HG03103 (cell line): ENCODE data around the gene BACH1.
"Not testable (repeated sequence)": the region's sequence is repeated elsewhere in the genome, so short reads cannot be mapped to it uniquely, and the experiment has no call there.

ENCODE experiments used
- ATAC-seq: cut with Tn5 transposase; IDR thresholded peaks from one replicate; pipeline ENCODE4 v1.9.1; 2021; ENCODE audit warnings: low read depth; ENCODE audit not compliant: unreplicated experiment

The BACH1 gene

DNA sequence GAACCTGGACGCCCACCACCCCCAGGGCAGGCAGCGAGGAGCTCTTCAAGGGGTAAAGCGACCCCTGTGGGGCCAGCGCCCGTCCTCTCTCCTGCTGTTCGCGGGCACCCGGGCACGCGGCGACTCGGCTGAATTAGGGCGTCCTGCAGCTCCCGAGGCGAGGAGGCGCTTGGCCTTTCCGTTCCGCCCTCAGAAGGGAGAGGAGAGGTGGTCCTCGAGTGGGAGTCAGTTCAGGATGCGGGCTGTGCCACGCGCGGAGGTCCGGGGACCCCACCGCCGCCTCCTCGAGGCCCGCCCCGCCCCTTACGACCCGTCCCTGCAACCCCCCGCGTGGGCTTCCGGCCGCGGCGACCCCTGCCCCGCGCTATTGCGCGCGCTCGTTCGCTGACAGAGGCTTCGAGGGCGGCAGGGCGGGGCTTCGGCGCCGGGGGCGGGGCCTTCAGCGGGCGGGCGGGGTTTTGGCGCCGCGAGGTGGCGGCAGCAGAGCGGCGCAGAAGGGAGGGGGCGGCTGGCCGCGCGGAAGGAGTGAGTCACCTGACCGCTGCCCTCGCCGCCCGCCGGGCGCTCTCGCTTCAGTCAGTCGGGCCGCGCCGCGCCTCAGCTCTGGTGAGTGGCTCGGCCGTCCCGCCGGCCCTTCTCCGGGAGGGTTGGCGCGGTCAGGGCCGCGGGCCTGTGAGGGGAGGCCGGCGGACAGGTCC is at the start of gene BACH1:
Gene BACH1 (plus strand): TSS at position 575 of the 698 bp plus-strand sequence. CDS start 22,359 bp downstream, outside the sequence.
- ATAC-seq, result peak; percentile 48

DNA sequence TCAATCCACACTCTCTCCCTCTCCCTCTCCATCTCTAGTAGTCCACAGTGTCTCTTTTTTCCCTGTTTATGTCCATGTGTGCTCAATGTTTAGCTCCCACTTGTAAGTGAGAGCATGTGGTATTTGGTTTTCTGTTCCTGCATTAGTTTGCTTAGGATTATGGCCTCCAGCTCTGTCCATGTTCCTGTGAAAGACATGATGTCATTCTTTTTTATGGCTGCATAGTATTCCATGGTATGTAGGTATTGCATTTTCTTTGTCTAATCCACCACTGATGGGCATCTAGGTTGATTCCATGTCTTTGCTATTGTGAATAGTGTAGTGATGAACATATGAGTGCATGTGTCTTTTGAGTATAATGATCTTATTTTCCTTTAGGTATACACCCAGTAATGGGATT is 49.4 kb upstream of the BACH1 start:
- not testable (repeated sequence) for ATAC-seq

DNA sequence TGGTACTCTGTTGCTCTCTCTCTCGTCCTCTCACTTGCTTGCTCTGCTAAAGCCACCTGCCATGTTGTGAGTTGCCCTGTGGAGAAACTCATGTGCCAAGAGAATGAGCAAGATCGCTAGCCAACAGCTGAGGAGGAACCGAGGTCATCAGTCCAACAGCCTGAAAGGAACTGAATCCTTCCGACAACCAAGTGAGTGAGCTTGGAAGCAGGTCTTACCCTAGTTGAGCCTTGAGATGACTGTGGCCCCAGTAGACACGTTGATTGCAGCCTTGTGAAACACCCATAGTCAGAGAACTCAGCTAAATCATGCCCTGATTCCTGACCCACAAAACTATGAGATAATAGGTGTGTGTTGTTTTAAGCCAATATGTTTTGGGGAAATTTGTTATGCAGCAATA is 48.1 kb upstream of the BACH1 start:
- ATAC-seq, result no peak

DNA sequence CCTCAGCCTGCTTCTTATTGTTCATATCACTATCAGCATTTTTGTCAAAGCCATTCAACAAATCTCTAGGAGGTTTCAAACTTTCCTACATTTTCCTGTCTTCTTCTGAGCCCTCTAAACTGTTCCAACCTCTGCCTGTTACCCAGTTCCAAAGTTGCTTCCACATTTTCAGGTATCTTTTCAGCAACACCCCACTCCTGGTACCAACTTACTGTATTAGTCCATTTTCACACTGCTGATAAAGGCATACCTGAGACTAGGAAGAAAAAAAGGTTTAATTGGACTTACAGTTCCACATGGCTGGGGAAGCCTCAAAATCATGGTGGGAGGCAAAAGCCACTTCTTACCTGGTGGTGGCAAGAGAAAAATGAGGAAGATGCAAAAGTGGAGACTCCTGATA is 44.9 kb upstream of the BACH1 start:
- ATAC-seq, result not testable (repeated sequence)

DNA sequence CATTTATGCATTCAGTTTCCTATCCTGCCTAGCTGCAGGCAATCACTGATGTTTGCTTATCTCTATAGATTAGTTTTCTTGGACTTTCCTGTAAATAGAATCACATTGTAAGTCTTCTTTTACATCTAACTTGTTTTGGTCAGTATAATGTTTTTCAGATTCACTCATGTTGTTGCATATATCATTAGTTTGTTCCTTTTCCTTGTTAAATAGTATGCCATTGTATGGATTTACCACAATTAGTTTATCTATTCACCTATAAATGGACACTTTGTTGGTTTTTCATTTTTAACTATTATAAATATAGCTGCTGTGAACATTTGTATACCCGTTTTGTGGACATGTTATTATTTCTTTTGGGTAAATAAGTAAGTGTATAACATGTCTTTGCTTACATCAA is 44.2 kb upstream of the BACH1 start:
- no peak for ATAC-seq

DNA sequence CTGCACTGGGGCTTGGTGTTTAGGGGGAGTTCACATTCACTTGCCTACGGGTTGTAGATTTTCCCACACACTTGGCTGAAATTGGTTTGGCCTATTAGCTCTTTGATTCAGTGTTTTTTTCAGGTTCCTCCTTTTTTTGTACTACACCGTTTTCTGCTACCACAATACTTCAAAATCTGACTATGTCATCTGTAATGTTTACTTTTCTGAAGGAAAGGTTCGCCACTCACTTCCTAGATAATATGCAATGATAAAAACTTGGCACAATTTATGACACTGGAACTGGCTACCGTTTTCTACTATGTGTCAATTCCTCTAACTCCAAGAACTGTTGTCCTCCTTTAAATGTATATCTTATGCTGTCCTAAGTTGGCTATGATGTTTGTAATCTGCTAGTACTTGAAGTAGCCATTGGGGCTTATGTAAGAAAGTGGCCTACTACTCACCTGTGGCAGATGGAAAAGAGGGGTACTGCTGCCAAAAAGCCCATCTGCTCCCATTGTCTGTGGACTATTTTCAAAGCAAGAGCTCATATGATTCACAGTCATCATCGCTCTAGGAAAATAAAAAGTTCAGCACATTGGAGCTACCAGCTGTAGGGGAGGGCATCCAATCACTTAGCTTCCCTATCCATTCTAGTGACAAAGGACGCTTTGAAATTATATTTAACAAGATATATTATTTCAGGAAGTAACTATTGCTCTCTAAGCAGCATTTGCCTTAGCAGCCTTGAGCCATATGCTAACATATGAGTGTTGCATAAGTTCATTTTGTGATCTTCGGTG is 42.4 kb upstream of the BACH1 start:
- no peak for ATAC-seq

DNA sequence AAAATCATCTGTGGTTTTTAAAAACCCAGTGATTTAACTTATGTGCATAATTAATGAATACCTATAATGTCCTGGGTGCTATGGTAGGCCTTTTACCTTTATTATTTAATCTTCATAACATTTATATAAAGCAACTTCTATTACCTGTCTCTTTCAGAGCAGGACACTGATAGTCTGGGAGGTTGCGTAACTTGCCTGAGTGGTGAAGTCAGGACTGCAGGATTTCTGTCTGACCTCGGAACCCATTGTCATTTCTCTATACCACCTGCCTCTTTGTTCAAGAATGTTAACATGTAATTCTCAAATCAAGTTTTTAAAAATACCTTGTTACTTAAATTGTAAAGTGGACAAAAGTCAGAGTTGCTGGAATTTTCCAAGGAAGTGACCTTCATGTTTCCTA is 41.0 kb upstream of the BACH1 start:
- no peak for ATAC-seq

DNA sequence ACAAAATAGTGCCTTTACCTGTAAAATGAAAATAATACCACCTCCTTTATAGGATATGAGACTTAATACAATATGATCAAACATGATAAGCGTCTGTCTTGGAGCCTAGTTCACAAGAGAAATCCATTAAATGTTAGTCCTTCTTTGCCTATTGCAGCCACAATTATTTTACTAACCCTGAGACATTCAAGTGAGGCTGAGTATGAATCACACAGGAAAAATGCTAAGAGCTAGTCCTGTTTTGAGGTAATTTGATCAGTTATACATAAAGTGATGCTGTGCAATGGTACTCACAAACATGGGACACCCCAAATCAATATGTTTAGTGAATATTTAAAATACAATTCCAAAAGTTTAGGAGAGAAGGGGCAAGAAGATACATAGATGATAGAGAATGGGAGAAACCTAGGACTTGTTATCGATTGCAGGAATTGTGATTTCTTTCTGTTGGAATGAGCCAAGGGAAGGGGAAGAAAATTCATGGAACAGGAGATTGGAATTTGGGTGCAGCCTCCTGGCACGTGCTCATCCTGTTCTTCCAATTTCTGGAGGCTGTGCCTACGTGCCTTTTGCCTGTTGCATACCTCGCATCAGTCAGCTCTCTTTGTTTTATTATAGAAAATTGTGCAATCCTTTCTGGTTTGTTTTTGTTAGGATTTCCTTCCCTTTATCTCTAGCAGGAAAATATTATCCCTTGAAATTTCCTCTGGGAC is 39.9 kb upstream of the BACH1 start:
- no peak for ATAC-seq

DNA sequence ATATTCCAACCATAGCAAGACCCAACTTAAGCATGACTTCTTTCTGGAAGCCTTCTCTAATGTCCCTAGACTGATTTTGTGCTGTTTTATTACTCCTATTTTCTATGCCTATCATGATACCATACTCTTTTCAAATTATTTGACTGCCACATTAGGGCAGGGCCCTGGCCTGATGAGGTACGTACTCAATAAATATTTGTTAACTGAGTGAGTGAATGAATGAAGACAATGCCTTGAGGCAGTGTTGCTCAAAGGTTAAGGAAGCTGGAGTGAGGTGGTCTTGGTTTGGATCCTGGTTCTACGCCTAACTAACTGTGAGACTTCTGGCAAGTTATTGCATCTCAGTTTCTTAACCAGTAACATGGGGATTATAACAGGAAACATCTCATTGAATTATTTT is 38.3 kb upstream of the BACH1 start:
- ATAC-seq, result no peak

DNA sequence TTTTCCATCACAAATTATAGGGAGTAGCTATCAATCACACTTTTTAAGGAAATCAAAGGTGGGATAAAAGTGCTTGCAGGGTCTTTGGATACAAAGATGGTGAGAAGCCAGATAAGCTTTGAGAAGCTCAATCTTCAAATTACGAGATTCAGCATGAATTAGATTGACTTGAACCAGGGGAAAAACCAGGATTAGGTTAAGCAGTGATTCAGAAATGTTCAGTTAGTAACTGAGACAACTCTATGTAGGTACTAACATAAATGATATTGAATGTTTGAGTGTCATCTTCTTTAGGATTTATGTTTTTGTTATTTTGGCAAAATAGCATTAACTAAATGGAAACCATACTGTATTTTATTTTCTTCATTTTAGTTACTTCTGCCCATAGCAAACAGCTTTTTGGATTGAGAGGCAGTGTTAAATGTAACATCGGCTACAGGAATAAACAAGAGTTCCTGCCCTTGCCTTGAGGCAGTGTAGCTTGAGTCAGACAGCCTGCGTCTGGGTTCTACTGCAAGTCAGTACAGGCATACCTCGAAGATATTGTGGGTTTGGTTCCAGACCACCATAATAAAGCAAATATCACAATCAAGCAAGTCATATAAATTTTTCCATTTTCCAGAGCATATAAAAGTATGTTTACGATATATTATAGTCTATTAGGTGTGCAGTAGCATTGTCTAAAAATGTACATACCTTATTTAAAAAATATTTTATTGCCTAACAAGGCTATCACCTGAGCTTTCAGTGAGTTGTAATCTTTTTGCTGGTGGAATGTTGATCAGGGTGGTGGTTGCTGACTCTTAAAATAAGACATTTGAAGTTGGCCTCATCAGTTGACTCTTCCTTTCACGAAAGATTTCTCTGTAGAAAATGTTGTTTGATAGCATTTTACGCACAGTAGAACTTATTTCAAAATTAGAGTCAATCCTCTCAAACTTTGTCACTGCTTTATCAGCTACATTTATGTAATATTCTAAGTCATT is 36.9 kb upstream of the BACH1 start:
- no peak for ATAC-seq

DNA sequence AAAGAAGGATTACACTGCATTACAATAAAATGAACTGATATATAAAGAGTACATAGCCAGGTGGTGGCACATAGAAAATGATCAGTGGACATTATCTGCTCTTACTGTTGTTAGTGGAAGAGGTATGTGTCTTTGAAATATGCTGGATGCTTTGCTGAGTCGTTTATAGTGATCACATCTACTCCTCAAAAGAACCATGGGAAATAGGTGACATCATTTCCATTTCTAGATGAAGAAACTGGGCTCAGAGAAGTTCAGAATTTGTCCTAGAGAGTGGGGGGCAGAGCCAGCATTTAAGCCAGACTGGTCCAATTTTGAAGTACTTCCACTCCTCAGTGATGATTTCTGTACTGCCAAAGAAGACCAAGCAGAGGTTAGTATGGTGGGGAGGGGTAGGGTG is 34.0 kb upstream of the BACH1 start:
- no peak for ATAC-seq

DNA sequence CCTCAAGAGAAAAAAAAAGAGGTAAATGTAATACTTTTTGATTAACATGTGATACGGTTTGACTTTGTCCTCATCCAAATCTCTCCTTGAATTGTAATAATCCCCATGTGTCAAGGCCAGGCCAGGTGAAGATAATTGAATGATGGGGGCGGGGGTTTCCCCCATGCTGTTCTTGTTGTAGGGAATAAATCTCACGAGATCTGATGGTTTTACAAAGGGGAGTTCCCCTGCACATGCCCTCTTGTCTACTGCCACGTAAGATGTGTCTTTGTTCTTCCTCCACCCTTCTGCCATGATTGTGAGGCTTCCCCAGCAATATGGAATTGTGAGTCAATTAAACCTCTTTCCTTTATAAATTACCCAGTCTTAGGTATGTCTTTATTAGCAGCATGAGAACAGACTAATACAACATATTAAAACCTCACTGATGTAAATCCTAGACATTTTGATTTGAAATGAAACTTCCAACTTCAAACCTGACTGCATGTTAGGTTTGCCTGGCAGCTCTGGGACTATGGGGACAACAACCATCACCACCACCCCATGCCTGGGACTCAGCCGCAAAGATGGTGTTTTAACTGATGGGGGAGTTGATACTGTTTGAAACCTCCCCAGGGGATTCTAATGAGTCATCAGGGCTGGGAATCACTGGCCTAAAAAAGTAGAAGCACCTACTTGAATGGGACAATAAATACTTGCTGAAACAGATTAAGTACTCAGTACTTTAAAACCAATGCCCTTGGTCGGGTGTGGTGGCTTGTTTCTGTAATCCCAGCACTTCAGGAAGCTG is 32.8 kb upstream of the BACH1 start:
- ATAC-seq, result no peak

DNA sequence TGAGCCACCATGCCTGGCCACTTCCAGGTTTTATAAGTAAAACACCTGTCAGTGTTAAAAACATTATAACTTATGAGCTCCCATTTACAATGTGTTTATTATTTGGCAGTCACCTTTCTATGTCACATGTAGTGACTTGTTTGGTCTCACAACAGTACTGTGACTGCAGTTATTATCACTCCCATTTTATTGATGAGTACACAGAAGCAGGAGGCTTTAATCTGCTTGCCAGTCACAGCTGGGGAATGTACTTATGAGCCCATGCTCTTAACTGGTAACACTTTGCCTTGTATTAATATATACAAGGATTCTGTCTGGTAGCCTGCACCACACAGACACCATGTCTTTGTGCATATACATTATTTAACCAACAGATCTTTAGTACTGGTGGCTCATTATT is 31.1 kb upstream of the BACH1 start:
- no peak for ATAC-seq

DNA sequence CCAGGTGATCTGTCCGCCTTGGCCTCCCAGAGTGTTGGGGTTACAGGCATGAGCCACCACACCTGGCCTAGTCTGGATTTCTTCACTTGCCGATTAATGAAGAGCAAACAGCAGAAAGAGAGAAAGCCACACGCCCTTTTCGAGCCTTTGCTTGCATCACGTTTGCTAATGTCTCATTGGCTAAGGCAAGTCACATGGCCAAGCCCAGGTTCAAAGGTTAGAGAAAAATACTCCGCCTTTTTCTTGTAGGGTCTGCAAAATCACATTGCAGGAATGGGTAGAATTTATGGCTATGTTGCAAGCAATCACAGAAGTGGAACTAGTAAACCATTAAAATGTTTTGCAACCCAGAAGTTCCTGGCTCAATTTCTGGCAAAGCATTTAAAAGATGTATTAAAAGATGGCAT is 26.8 kb upstream of the BACH1 start:
- ATAC-seq, result no peak

DNA sequence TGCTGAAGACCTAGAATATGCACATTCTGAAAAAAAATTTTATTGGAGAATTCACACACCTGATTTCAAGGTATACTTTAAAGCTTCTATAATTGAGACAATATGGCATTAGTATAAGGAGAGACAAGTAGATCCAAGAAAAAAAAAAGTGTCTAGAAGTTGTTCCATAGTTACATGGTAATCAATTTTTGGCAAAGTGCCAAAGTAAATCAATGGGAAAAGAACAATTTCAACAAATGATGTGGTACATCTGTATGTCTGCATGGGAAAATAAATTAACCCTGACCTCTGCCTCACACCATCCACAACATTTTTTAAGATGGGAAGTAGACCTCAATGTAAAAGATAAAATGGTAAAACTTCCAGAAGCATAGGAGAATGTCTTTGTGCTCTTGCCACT is 21.3 kb upstream of the BACH1 start:
- no peak for ATAC-seq

DNA sequence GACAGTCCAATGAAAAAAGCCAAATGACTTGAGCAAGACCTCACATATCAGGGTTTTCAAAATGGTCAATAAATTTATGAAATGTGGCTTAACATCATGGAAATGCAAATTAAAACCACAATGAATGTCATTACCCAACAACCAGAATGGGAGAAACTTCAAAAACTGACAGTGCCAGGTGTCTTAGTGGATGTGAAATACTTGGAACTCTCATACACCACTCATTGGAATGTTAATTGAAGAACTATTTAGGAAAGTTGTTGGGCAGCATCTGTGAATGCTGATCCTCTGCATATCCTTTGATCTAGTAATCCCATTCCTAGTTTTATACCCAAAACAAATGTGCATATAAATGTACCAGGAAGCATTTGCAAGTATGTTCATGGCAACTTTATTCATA is 19.2 kb upstream of the BACH1 start:
- no peak for ATAC-seq

DNA sequence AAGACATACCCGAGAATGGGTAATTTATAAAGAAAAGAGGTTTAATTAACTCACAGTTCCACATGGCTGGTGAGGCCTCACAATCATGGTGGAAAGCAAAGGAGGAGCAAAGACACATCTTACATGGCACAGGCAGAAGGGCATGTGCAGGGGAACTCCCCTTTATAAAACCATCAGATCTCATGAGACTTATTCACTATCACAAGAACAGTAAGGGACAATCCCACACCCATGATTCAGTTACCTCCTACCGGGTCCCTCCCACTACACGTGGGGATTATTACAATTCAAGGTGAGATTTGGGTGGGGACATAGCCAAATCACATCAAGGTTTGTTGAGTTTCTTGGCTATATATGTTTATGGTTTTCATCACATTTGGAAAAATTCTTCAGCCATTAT is 16.9 kb upstream of the BACH1 start:
- not testable (repeated sequence) for ATAC-seq

DNA sequence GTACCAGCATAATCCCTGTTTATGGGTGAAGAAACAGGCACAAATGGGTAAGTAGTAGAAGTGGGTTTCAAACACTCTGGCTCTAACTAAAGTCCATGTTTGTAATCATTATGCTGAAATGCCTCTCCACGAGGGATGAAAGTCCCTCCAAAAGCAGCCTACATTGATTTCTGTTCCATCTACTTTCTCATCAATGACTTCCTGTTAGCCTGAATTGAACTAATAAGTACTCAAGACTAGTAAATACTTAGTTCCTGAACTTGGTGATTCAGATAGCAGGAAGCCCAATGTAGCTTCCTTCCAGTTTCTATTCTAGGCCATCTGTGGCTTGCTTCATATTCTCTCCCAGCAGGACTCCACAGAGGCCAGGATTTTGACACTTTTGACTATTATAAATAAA is 11.3 kb upstream of the BACH1 start:
- ATAC-seq, result no peak

DNA sequence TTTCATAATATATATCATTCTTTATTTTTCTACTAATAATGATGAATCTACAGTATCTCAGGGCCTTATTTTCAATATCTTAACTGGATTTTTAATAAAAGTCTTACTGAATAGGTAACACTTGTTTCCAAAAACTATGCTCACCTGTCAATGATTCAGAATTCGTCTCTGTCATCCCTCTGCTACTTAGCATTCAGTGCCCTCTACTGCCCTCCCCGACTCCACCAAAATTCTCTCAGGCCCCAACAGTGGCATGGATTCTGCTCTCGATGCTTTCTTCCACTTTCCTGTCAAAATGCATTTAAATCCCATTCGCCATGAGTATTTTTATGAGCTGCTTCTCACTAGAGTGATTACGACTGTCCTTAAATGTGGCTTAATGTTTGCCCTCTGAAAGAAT is 10.5 kb upstream of the BACH1 start:
- ATAC-seq, result no peak

DNA sequence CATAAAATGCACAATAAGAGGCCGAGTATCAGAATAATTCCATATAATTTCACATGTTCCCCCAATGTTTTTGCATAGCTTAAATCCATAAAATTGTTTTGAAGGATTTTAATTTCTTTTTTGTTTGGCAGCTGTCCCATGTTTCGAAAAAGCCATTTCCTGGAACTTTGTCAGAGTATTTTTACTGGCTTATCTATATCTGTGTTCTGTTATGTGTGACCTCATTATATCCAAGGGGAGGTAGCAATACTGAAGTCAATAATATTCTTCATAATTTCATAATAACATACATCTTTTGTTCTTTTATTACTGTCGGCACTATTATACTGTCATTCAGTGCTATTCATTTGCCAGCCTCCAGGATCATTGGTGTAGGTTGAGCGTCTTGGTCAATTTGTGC is 9.4 kb upstream of the BACH1 start:
- no peak for ATAC-seq
